G401.6 (cell line): ENCODE data around the gene GAB2.

Source experiments
- FAIRE-seq: peaks from 2 replicates; lab custom pipeline; 2012; peaks lifted over from hg19 to GRCh38; lab: Jason Lieb, UNC

Gene GAB2

DNA sequence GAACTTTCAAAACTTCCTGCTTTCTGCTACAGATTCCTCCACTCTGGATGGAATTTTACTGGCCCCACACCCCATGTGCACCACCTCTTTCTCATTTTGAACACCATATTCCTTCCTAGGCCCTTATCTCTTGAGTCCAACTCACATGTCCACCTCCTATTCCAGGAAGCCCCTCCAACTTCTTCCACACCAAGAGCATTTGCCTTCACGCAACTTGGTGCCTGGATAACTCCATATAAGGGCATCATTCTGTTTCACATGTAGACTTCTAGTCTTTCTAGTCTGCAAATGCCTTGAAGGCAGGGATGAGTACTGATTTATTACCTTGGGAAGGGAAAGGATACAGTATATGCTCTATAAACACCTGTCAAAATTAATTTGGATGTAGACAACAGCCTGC, 17.5 kb downstream of the GAB2 start:
- FAIRE-seq, result no peak

DNA sequence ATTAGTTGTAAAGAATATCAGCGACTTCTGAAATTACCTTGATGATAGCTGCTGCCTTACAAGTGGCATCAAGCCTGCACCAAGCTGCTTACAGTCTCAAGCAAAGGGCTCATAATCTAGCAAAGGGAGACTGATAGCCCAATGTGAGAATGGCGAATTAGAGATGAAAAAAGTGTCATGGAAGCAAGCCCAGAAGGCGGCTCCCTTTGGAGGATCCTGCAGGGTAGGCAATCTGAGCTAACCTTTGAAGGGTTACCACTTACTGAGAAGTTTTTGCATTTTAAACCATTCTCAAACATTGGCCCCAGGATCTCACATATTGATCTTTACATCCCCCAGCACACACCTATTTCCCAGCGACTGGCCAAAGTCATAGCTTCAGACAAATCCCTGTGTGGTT, 18.5 kb downstream of the GAB2 start:
- no peak for FAIRE-seq

DNA sequence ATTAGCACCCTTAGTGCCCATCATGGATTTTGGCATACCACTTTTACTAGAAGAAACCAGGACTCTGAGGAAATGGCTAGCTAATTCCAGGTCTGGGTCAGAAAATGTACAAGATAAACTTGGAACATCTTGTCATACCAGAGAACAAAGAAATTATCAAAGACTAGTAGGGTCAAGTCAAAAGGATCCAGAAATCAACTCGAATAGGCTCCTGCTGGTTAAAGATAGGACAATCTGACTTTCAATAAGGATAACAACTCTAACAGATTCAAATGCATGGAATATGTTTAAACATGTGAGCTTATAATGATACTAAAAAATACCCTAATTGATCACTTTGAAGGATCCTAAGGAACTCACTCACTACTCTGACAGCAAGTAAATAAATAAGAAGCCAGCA, 18.9 kb downstream of the GAB2 start:
- FAIRE-seq, result no peak

- FAIRE-seq, result no peak
These were observed 20.2 kb downstream of the GAB2 start for GRCh38 chr11:78397398-78397797.

- no peak for FAIRE-seq
These were observed 22.0 kb downstream of the GAB2 start for GRCh38 chr11:78395597-78395996.

GRCh38 chr11:78392854-78393253, 24.8 kb downstream of the GAB2 start:
- FAIRE-seq, result no peak

GRCh38 chr11:78391424-78391823, 26.2 kb downstream of the GAB2 start:
- FAIRE-seq, result no peak

- FAIRE-seq, result no peak
These were observed 26.8 kb downstream of the GAB2 start for GRCh38 chr11:78390809-78391208.

GRCh38 chr11:78386215-78386941, 31.2 kb downstream of the GAB2 start:
- no peak for FAIRE-seq

- no peak for FAIRE-seq
These were observed 32.4 kb downstream of the GAB2 start for GRCh38 chr11:78385205-78385604.

- no peak for FAIRE-seq
These were observed 33.4 kb downstream of the GAB2 start for GRCh38 chr11:78384231-78384630.

- no peak for FAIRE-seq
These were observed 35.8 kb downstream of the GAB2 start for GRCh38 chr11:78381865-78382264.

GRCh38 chr11:78380615-78381051, 37.0 kb downstream of the GAB2 start:
- FAIRE-seq, result no peak

DNA sequence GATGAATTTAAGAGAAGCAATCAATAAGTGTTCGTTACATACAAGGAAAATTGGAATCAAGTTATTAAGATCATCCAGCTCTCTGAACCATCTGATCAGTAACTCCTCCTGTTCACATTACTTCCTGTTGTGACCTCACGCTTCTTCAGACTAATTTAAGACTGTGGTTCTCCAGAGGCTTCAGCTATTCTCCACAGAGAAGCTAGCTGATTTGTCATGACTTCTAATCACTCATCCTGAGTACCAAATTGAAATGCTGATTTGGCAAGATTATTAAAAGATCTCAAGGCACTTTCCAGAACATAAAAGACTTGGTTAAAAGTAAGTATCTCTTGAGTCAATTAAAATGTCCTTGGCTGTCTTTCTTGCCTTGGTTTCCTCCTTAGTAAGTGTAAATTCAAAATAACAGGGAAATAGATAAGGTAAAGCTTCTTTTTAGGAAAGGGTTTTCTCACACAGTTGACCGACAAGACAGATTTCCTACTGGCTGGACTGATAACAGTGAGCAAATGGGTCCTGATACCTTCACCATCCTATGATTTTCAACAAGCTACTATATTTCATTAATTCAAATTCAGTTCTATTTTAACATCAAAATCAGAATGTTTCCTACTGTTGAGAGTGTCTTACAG, 38.5 kb downstream of the GAB2 start:
- no peak for FAIRE-seq

GRCh38 chr11:78377625-78378418, 39.8 kb downstream of the GAB2 start:
- no peak for FAIRE-seq

GRCh38 chr11:78376858-78377257, 40.8 kb downstream of the GAB2 start:
- no peak for FAIRE-seq

- FAIRE-seq, result no peak
These were observed 42.7 kb downstream of the GAB2 start for GRCh38 chr11:78374917-78375316.

DNA sequence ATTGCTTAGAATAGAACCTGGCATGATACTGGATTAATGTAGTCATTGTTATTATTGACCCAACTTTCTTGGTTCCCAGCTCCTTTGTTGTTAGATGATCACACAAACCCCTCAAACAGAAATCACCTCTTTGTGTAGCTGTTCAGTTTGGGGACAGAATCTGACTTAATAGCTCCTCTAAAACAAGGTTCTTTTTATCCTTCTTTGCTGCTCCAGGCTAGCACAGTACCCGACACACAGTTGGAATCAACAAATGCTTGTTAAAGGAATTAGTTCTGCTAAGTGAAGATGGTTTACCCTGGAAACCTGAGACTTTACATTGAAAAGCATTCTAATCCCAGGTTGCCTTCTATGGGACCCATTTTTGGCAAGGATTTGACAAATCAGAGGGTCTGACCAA, 43.9 kb downstream of the GAB2 start:
- no peak for FAIRE-seq

DNA sequence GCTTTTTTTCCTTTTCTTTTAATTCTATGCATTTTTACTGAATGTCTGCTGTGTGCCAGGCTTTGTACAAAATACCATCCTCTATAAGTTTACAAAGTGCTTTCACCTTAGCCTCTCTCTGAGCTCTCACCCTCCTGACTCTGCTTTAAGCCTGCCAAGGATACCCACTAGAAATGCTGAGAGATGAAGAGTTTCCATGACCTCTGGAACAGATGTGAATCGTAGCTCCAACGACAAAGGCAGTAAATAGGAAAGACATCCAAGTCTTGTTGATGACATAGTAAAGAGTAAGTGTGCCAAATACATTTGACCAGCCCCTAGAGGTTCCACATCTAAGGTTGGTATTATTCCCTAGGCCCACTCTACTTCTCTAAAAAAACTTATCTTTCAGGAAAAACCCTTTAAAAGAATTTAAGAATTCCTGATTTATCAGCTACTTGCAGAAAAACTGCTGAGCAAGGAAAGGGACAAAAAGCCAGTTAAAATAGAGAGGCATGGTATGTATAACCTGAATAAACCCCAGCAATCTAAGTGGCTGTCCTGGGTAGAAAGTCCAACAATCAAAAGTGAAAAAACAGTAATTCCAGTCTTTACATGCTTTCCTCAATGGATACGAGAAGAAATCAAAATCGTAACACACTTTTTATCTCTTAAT, 45.4 kb downstream of the GAB2 start:
- FAIRE-seq, result no peak

DNA sequence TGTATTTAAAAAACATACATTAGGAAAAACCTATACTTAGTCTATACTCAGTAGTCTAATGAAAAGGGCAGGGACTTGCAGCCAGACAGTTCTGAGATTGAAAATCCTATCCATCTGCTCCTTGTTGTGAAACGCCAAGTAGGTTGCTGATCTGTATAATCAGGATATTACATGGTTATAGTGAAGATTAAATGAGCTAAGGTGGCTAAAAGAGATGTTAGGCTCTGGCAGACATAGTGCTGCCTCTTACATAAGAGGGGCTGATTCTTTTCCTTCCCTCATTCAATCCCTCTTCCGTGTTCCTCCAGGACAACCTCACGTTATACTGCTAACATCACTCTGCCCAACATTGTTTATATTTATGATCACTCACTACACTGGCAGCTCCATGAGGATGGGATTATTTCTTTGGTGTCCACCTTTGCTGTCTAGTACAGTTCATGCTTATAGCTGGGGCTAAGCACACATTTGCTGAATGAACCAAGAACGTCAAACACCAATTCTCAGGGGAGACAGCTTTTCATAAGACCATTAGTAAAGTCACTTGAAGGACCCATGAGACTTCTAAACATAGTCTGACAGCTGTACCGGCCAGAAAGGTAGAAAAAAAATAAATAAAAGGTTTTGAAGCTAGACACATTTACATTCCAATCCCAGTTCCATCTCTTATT, 46.3 kb downstream of the GAB2 start:
- FAIRE-seq, result no peak

DNA sequence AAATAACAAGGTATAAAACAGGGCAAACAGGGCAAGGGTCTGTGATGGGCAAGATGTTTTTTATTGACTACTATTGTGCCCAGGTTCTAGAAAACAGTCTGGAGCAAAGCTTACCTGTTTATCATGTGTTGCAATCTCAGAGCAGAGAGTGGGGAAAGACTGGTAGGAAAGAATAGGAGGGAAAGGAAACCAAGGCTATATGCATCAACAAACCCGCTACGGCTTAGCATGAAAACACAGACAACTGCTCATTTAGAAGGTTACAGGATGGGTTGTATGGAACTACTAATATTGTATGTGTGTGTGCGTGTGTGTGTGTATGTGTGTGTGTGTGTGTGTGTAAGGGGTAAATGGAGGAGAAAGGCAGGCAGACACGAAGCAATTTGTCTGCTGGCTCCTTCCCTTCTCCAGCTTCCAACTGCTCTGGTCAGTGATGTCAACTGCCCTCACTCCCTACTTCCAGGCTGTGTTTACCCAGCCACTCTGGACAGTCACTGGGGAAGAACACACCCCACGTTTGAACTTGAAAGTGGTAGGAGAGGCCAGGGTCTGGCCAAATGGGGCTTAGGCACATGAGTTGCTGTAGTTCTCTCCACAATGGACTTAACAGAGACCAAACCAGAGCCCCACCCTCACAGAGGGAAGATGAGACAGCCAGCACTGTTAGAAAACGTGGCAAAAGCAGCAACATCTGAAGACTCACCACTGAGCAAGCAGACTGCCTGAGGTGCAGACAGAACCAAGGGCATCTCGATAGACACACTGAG, 47.0 kb downstream of the GAB2 start:
- FAIRE-seq, result no peak
